C4-2B (cell line): Measurements from ENCODE around the gene FAM20B.
"Not testable (repeated sequence)": the region's sequence is repeated elsewhere in the genome, so short reads cannot be mapped to it uniquely, and the experiment has no call there.

Source experiments
- H3K27ac ChIP-seq: fragments of 450-650 bp; 2 replicates; pipeline ENCODE4 v1.5.1; 2017
- CTCF ChIP-seq: fragments of 450-650 bp; conservative IDR thresholded peaks from 2 replicates; pipeline ENCODE4 v1.5.1; 2017; ENCODE audit warnings: mild to moderate bottlenecking
- ZFX ChIP-seq: fragments of 450-650 bp; IDR thresholded peaks from 2 replicates; pipeline ENCODE4 v1.6.1; 2017

The FAM20B gene

GRCh38 chr1:179001451-179001850 lies 24.2 kb upstream of the FAM20B start:
- TF ChIP-seq CTCF (no peak), ZFX (no peak)
- H3K27ac ChIP-seq = no peak overlapping the region

- not testable (repeated sequence) for H3K27ac ChIP-seq
Observed at GRCh38 chr1:179002064-179002463, 23.6 kb upstream of the FAM20B start.

GRCh38 chr1:179002552-179003345 lies 22.9 kb upstream of the FAM20B start:
- TF ChIP-seq ZFX = no peak
- peak; percentile 96 for TF ChIP-seq CTCF
- no peak overlapping the region for H3K27ac ChIP-seq

- H3K27ac ChIP-seq = no peak overlapping the region
- no peak for TF ChIP-seq ZFX
- TF ChIP-seq CTCF = no peak
Observed at GRCh38 chr1:179003512-179004066, 22.1 kb upstream of the FAM20B start.

- TF ChIP-seq CTCF (no peak), ZFX (no peak)
- no peak overlapping the region for H3K27ac ChIP-seq
Observed at GRCh38 chr1:179007233-179007632, 18.5 kb upstream of the FAM20B start.

- TF ChIP-seq ZFX (no peak), CTCF (no peak)
- no peak overlapping the region for H3K27ac ChIP-seq
Observed at GRCh38 chr1:179010671-179011070, 15.0 kb upstream of the FAM20B start.

GRCh38 chr1:179012038-179012437 lies 13.7 kb upstream of the FAM20B start:
- TF ChIP-seq ZFX = no peak
- no peak for TF ChIP-seq CTCF
- no peak overlapping the region for H3K27ac ChIP-seq

GRCh38 chr1:179014123-179014522 lies 11.6 kb upstream of the FAM20B start:
- no peak for TF ChIP-seq ZFX
- no peak for TF ChIP-seq CTCF
- H3K27ac ChIP-seq = no peak overlapping the region
